Iris pigment epithelial cell (primary cell): ENCODE results near the gene KRT39.

ENCODE experiments used
- DNase-seq: peaks from one replicate; pipeline ENCODE4 v3.0.0-alpha.2; 2011; ENCODE audit warnings: low read depth

The KRT39 gene

GRCh38 chr17:40980117-40980516 is 13.4 kb upstream of the KRT39 start:
- DNase-seq, result no peak

GRCh38 chr17:40978575-40979151 is 11.9 kb upstream of the KRT39 start:
- DNase-seq, result no peak

GRCh38 chr17:40975516-40975915 is 8.8 kb upstream of the KRT39 start:
- no peak for DNase-seq

- DNase-seq, result no peak
Observed at GRCh38 chr17:40974366-40974765, 7.6 kb upstream of the KRT39 start.

GRCh38 chr17:40967582-40967981 is 834 bp upstream of the KRT39 start:
- DNase-seq, result no peak

GRCh38 chr17:40963838-40964237 is 2.9 kb downstream of the KRT39 start:
- DNase-seq, result no peak

- DNase-seq, result no peak
Observed at GRCh38 chr17:40962059-40962561, 4.6 kb downstream of the KRT39 start.

GRCh38 chr17:40961591-40961990 is 5.2 kb downstream of the KRT39 start:
- DNase-seq, result no peak

- DNase-seq, result no peak
Observed at GRCh38 chr17:40960144-40960543, 6.6 kb downstream of the KRT39 start.

GRCh38 chr17:40958086-40958953 is 8.4 kb downstream of the KRT39 start:
- no peak for DNase-seq

- DNase-seq, result peak; percentile 99
Observed at GRCh38 chr17:40956401-40957254, 10.1 kb downstream of the KRT39 start.

- peak; percentile 97 for DNase-seq
Observed at GRCh38 chr17:40953881-40954280, 12.9 kb downstream of the KRT39 start.

GRCh38 chr17:40952661-40953060 is 14.1 kb downstream of the KRT39 start:
- DNase-seq, result peak; percentile 96

GRCh38 chr17:40952154-40952553 is 14.6 kb downstream of the KRT39 start:
- DNase-seq, result no peak

GRCh38 chr17:40951011-40951622 is 15.6 kb downstream of the KRT39 start:
- no peak for DNase-seq

GRCh38 chr17:40950176-40950575 is 16.6 kb downstream of the KRT39 start:
- no peak for DNase-seq

- DNase-seq, result no peak
Observed at GRCh38 chr17:40949418-40949817, 17.3 kb downstream of the KRT39 start.

GRCh38 chr17:40947929-40948328 is 18.8 kb downstream of the KRT39 start:
- no peak for DNase-seq

GRCh38 chr17:40945414-40945813 is 21.3 kb downstream of the KRT39 start:
- DNase-seq, result no peak

GRCh38 chr17:40944531-40944930 is 22.2 kb downstream of the KRT39 start:
- no peak for DNase-seq

GRCh38 chr17:40942553-40942952 is 24.2 kb downstream of the KRT39 start:
- DNase-seq, result no peak

- no peak for DNase-seq
Observed at GRCh38 chr17:40940266-40940665, 26.5 kb downstream of the KRT39 start.
